Superior temporal gyrus (tissue), 1 donor: ENCODE results near the gene NME7.
"Not testable (repeated sequence)": the region's sequence is repeated elsewhere in the genome, so short reads cannot be mapped to it uniquely, and the experiment has no call there.

Experiments used
- DNase-seq: peaks from one replicate; pipeline ENCODE4 v3.0.0-alpha.2; 2016; ENCODE audit errors: extremely low spot score

The NME7 gene

DNA sequence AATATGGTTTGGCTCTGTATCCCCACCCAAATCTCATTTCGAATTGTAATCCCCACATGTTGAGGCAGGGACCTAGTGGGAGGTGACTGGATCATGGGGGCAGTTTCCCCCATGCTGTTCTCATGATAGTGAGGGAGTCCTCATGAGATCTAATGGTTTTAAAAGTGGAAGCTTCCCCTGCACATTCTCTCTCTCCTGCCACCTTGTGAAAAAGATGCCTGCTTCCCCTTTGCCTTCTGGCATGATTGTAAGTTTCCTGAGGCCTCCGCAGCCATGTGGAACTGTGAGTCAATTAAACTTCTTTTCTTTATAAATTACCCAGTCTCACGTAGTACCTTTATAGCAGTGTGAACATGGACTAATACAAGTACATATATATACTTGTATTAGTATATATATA lies 25.5 kb downstream of the NME7 start:
- DNase-seq: not testable (repeated sequence)

DNA sequence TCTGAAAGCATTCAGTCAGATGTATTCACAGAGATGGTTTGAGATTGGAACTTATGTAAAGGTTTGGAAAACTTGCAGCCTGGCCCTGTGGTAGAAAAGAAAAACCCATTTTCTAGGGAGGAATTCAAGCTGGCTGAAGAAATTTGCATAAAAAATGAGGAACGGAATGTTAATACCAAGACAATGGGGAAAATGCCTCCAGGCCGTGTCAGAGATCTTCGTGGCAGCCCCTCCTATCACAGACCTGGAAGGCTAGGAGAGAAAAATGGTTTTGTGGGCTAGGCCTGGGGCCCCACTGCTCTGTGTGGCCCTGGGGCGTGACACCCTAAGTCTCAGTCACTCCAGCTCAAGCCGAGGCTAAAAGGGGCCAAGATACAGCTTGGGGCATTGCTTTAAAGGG lies 26.7 kb downstream of the NME7 start:
- DNase-seq: no peak

DNA sequence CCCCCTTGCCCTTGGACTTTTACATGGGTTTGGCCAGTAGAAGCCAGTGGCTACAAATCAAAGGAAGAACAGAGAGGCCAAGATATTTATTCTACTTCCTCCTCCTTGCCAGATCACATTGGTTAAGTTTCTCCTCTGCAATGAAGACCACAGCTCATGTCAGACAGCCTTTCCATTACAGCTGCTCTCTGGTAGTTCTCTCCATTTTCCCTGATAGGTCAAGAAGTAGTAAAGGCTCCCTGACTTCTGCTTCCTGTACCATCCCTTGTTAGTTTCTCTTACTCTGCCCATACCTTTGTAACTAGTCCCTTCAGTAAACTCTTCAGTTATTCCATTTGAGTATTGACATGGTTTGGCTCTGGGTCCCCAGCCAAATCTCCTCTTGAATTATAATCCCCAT lies 27.8 kb downstream of the NME7 start:
- DNase-seq: no peak

DNA sequence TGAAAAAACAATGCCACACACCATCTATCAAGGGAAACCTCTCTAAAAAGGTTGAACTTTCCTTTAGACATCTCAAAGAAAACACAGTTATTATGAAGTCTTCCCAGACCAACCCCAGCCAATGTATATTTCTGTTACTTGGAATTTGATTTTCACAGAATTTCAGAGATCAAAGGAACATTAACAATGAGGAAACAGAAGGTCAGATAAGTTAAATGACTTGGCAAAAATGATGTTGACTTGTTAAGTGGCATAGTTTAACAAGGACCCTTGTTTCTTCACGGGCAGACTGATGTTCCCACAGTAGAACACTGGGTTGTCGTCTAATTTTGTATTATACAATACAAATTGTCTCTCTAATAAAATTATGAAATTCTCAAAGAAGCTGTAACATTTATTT lies 29.0 kb downstream of the NME7 start:
- no peak for DNase-seq

DNA sequence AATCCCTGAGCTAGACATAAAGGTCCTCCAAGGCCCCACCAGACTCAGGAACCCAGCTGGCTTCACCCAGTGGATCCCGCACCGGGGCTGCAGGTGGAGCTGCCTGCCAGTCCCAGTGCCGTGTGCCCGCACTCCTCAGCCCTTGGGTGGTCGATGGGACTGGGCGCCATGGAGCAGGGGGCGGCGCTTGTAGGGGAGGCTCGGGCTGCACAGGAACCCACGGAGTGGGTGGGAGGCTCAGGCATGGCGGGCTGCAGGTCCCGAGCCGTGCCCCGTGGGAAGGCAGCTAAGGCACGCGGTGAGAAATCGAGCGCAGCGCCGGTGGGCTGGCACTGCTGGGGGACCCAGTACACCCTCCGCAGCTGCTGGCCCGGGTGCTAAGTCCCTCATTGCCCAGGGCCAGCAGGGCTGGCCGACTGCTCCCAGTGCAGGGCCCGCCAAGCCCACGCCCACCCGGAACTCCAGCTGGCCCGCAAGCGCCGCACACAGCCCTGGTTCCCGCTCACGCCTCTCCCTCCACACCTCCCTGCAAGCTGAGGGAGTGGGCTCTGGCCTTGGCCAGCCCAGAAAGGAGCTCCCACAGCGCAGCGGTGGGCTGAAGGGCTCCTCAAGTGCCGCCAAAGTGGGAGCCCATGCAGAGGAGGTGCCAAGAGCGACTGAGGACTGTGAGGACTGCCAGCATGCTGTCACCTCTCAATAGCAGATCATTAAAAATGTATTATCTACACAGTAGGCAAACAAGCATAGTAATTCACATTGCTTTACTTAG lies 30.5 kb downstream of the NME7 start:
- not testable (repeated sequence) for DNase-seq

DNA sequence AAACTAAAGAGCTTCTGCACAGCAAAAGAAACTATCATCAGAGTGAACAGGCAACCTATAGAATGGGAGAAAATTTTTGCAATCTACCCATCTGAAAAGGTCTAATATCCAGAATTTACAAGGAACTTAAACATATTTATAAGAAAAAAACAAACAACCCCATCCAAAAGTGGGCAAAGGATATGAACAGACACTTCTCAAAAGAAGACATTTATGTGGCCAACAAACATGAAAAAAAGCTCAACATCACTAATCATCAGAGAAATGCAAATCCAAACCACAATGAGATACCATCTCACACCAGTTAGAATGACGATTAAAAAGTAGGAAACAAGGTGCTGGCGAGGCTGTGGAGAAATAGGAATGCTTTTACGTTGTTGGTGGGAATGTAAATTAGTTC lies 32.9 kb downstream of the NME7 start:
- not testable (repeated sequence) for DNase-seq

DNA sequence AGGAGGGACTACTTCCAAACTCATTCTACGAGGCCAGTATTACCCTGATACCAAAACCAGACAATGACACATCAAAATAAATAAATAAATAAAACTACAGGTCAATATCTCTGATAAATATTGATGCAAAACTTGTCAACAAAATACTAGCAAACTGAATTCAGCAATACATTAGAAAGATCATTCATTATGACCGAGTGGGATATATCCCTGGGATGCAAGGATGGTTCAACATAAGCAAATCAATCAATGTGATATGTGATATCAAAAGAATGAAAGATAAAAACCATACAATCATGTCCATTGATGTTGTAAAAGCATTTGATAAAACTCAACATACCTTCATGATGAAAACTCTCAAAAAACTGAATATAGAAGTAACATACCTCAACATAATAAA lies 36.7 kb downstream of the NME7 start:
- DNase-seq: no peak

DNA sequence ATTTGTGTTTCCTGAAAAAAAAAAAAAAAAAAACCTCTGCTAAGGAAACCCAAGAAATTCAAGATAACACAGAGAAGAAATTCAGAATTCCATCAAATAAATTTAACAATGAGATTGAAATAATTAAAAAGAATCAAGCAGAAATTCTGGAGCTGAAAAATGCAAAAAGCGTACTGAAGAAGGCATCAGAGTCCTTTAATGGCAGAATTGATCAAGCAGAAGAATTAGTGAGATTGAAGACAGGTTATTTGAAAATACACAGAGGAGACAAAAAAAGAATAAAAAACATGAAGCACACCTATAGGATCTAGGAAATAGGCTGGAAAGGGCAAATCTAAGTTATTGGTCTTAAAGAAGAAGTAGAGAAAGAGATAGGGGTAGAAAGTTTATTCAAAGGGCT lies 38.2 kb downstream of the NME7 start:
- DNase-seq: no peak

DNA sequence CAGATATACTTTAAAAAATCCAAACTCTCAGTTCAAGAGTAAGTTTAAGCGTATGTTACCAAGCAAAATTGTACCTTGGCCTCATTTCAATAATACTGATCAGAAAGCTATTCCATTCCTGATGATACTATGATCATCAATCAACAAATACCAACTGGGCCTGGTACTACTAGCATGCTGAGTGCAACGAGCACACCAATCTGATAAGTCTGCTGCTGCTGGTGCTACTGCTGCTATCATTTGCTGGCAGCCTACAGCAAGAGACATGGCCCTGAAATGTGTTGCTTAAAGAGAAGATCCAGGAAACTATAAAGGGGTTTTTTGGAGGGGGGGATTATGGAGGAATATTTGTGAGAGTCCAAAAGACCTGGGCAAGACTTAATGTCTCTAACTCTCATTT lies 39.7 kb downstream of the NME7 start:
- DNase-seq: no peak

DNA sequence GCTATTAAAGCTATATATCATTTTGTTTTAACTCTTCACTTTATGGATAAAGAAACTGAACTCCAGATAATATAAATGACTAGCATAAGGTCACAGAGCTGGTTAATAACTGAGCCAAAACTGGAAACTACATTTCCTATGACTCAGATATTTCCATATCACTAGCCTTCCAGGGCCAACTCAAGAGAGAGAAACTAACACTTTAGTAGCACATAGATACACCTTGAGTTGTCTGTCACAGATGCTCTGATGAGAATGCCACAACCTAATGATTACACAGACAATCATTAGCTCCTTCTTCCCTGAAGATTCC lies 40.7 kb downstream of the NME7 start:
- no peak for DNase-seq

DNA sequence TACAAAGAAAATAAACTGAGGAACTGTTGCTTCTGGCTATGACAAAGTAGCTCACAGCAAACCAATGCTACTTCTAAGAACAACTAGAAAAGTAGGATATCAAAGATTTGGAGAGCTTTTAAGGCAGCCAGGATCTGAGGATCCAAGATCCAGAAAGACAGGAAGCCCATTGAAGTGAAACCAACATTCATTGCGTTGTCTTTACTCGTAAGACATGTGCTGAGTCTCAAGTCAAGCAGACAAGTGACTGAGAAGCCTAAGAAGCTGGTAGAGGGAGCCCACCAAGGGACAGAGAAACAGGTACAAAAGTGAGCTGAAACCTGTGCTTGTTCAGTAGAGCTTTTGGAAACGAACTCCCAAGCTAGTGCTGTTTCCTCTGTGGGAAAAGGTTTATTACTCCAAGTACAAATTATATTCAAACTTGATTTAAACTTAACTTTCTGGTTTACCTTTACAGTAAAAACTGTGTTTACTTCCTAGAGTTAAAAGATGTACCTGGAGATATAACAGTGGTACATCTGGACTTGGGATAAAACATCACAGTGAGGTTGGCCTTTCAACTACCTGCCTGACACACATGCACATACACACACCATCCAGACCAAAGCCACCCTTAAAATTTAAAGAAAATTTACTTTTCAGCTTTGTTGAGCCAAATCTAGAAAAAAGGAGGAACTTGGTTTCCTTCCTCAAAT lies 41.2 kb downstream of the NME7 start:
- DNase-seq: no peak

DNA sequence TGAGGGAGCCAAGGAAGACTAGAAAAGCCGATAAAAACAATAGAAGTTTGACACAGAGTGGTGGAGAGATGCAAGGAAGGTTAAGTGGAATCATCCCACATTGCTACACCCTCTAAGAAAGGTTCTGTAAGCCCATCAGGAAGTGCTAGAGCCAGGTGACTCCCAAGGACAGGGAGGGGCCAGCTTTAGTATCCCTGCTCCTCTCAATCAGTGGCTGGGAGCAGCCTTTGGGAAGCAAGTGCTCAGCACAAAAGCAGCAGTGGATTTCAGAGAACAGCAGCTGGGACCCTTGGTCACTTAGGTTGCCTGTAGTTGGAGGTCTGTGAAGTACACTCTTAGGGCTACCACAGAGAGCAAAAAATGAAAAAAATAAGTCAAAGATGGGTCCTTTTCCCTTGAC lies 42.5 kb downstream of the NME7 start:
- DNase-seq: no peak

DNA sequence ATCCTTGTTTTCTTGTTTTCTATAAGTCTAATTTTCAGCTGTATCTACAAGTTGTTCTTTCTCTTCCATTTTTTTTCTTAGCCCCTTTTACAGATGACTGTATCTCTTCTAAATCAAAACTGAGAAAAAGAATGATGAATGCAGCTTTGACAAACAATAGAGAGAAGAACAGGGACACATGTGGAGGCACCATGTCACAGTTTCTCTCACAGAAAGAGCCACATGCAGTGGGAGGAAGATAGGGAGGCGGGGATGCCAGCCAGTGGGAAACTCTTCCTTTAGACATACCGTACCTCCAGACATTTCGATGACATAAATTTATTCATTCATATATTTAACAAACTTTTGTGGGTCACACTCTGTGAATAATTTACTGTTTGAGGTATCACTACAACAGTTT lies 45.5 kb downstream of the NME7 start:
- DNase-seq: no peak

DNA sequence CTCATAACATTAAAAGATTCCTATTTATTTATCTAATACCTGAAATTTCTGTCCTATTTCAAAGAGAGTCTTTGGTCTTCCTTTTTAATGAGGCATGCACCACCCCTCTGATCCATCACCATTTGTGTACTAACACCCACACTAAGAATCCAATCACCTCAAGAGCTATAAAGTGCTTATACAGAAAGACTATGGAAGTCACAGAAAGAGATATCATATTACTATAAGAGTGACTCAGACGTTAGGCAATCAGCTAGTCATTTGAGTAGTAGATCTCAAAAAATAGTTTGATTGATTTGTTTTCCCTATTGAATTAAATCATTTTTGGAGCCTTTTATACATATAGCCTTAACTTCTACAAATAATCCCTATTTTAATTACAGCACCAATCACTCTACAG lies 46.1 kb downstream of the NME7 start:
- no peak for DNase-seq

DNA sequence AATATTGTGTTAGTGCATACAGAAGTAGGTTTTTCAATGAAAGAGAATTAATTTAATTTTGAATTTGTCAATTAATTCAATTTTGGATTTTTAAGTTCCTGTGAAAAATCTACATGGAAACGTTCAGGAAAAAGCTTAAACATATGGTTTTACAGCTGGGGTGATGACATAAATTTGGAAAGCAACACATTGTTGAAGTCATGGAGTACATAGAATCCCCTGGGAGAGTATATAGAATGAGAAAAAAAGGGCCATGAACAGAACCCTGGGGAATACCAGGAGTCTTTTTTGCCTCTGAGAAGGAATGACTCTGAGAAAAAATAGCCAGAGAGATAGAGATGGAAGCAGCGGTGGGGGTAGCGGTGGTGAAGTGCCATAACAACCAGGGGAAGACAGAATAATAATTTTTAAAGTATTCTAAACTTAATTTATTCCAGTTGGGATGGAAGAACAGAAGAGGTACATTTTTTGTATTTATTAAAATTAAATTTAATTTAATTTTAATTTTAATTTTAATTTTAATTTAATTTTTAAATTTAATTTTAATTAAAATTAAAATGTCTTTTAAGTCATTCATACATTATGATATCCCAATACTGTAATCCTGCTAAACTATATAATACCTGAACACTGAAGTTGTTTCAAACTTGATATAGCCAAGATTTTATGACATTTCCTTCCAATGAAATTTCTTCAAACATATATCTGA lies 48.9 kb downstream of the NME7 start:
- no peak for DNase-seq

DNA sequence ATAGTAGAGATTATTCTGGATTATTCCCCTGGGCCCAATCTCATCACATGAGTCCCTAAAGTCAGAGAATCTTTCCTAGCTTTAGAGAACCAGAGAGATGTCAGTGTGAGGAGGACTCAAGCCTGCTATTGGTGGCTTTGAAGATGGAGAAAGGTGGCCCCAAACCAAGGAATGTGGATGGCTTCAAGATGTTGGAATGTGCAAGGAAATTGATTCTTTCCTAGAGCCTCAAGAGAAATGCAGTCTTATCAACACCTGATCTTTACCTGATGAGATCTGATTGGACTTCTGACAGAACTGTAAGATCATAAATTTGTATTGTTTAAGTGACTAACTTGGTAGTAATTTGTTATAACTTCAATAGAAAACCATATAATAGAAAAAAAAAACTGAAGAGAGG lies 51.0 kb downstream of the NME7 start:
- DNase-seq: no peak

DNA sequence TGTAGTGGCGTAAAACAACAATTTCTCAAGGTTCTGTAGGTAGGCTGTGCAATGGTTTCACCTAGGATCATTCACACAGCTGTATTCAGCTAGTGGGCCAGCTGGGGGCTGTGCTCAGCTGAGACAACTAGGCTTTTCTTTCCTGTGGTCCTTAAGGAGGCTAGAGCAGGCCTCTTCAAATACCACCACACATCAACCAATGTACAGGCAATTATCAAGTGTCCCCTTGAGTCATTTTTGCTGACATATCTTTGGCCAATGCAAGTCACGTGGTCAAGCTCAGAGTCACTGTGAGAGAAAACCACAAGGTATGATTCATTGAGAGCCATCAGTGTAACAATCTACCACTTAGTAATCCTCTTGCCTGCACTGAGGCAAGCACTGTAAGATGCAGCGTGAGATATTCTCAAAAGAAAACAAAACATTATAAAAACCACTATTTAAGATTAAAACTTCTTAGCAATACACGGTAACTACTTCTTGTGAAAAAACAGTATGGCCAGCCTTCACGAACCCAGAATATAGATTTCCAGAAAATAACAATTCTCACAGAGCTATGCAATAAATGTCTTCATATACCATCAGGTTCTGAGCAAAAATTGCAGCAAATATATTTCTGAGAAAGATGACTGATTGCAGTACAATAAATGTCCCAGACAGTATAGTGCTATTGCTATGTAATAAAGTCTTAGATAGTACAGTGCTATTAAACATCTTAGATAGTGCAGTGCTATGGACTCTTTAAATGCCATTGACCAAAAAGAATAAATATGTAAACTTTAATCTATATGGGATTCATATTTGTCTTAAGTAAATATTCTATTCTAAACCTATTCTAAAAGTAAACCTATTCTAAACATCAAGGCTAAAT lies 55.3 kb downstream of the NME7 start:
- DNase-seq: no peak

DNA sequence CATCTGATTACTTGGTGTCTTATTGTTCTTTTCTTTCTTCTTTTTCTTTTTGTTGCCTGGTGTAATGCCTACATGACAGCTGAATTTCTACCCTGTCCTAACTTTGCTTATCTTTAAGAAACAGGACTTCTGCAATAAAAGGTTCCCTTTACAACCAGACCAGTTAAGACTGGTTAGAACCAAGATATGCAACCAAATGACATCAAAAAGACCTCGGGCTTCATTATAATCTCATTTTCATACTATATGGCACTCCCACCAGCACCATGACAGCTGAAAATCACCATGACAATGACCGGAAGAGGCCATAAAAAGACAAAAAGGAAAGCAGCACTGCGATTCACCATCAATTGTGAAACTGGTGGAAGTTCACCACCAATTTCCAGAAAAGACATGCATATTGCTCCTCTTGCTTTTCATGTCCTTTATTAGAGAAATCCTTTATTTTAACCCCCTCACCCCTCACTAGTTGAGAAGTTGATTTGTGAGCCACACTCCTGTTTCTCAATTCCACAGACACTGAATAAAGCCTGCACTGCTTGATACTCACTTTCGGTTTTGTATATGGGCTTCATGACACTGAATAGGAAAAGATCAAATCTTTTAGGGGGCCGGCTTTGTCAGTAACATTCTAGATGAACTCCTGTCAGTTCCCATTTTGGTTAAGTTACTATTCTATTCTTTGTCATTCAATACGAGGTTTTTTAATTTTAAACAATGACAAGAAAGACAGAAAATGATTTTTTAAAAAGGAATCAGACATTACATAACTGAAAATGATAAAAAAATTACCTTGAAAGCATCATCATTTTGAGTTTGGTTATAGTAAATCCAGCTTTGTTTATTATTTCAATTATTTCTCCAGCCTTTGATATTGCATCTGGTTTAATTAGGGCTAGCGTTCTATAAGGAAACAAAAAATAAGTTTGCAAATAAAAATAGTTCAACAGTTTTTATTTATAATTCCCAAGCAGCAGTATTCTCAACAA lies 58.1 kb downstream of the NME7 start:
- DNase-seq: no peak

DNA sequence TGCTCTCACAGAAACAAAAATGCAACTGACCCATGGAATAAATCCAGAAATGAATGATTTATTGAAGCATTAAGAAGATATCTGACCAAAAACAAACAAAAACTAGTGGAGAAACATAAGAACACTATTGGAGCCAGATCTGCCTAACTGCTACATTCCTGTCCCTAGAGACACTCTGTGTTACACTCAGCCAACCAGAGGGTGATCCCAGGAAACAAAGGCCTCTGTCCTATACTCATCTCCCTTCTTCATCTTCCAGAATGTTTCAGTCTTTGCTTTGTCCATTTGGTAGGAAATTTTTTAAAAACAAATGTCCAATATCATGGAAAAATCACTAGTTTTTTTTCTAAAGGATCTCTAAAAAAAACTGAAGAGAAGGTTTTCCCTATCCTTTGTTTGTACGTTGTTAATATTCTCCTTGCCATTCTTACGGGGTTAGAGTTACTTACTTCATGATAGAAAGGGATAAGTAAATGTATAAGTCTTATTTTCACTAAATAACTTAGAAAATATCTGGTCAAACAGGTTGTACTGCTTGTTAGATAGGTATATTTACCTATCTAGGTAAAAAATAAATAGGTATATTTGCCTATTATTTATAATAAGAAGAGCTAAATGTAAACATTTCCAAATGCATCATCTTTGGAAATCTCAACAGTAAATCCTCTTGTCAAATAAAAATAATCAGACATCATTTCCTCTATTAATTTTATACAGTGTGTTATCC lies 59.1 kb downstream of the NME7 start:
- DNase-seq: no peak

DNA sequence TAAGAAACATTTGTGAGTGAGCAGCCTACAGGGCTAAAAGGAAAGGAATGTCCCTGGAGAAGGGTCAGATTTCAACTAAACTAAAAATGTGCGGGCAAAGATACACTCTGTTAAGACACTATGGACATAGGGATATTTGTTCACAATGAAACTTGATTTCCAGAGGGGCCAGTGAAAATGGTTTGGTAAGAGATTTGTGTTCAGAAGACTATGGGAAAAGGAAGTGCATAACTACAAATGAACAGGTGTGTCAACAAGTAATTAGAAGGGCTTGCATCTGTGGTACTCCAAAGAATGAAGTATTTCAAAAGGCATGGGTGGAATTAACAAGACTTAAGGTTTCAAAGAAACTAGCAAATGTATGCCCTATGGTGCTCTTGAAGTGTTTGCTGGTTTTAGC lies 60.4 kb downstream of the NME7 start:
- DNase-seq: no peak
